ENCODE results near the gene CFAP58.
"Not testable (repeated sequence)": the region's sequence is repeated elsewhere in the genome, so short reads cannot be mapped to it uniquely, and the experiment has no call there.

The CFAP58 gene

GRCh38 chr10:104450954-104451353 lies 97.3 kb downstream of the CFAP58 start:
- TF ChIP-seq CTCF (IDR thresholded peaks at IDR 0.05; ENCODE audit: low read depth, low read length), result no peak
- no peaks in the 10 kb centered on the region for H3K27me3 ChIP-seq (ENCODE audit: insufficient read depth, low read depth, severe bottlenecking)

GRCh38 chr10:104452977-104453376 lies 99.3 kb downstream of the CFAP58 start:
- no peak overlapping the region for H3K4me3 ChIP-seq (ENCODE audit: low read depth, low read length)
- H3K36me3 ChIP-seq, result no peaks in the 10 kb centered on the region
- H3K27ac ChIP-seq, result 0 out of 2 replicates have a peak overlapping the region, but pooled peaks have one; percentile 25
- H3K27me3 ChIP-seq (ENCODE audit: insufficient read depth, low read depth, severe bottlenecking), result no peaks in the 10 kb centered on the region
- no peak for TF ChIP-seq CTCF (IDR thresholded peaks at IDR 0.05; ENCODE audit: low read depth, low read length)
- H3K9me3 ChIP-seq (ENCODE audit: severe bottlenecking), result no peaks in the 10 kb centered on the region
- peak; percentile 59 for DNase-seq

More at GRCh38 chr10:104450954-104451353, 97.3 kb downstream of the CFAP58 start:
- no peaks in the 10 kb centered on the region for H3K36me3 ChIP-seq
- DNase-seq, result no peak
- no peak overlapping the region for H3K4me3 ChIP-seq (ENCODE audit: low read depth, low read length)
- no peaks in the 10 kb centered on the region for H3K9me3 ChIP-seq (ENCODE audit: severe bottlenecking)
- H3K27ac ChIP-seq, result no peak overlapping the region

- H3K36me3 ChIP-seq, result no peaks in the 10 kb centered on the region
- peak; percentile 11 for DNase-seq
- H3K9me3 ChIP-seq (ENCODE audit: severe bottlenecking), result peaks cover 4% of the 10 kb centered on the region
- no peak overlapping the region for H3K27ac ChIP-seq
- no peak overlapping the region for H3K4me3 ChIP-seq (ENCODE audit: low read depth, low read length)
- H3K27me3 ChIP-seq (ENCODE audit: insufficient read depth, low read depth, severe bottlenecking), result no peaks in the 10 kb centered on the region
- TF ChIP-seq CTCF (IDR thresholded peaks at IDR 0.05; ENCODE audit: low read depth, low read length), result no peak
These were observed 103.3 kb downstream of the CFAP58 start for GRCh38 chr10:104456802-104457542.

- DNase-seq, result no peak
- no peaks in the 10 kb centered on the region for H3K36me3 ChIP-seq
- H3K27ac ChIP-seq, result no peak overlapping the region
- peaks cover 4% of the 10 kb centered on the region for H3K9me3 ChIP-seq (ENCODE audit: severe bottlenecking)
- TF ChIP-seq CTCF (IDR thresholded peaks at IDR 0.05; ENCODE audit: low read depth, low read length), result no peak
- no peaks in the 10 kb centered on the region for H3K27me3 ChIP-seq (ENCODE audit: insufficient read depth, low read depth, severe bottlenecking)
- H3K4me3 ChIP-seq (ENCODE audit: low read depth, low read length), result no peak overlapping the region
These were observed 103.9 kb downstream of the CFAP58 start for GRCh38 chr10:104457543-104457828.

- H3K27ac ChIP-seq; H3K4me3 ChIP-seq (ENCODE audit: low read depth, low read length); H3K27me3 ChIP-seq (ENCODE audit: insufficient read depth, low read depth, severe bottlenecking); H3K36me3 ChIP-seq; DNase-seq: not testable (repeated sequence)
- H3K9me3 ChIP-seq (ENCODE audit: severe bottlenecking), result peaks cover 11% of the 10 kb centered on the region
These were observed 111.9 kb downstream of the CFAP58 start for GRCh38 chr10:104465575-104465974.

- not testable (repeated sequence) for H3K36me3 ChIP-seq; H3K4me3 ChIP-seq (ENCODE audit: low read depth, low read length); H3K27ac ChIP-seq; H3K27me3 ChIP-seq (ENCODE audit: insufficient read depth, low read depth, severe bottlenecking); DNase-seq
- H3K9me3 ChIP-seq (ENCODE audit: severe bottlenecking), result peaks cover 11% of the 10 kb centered on the region
These were observed 115.2 kb downstream of the CFAP58 start for GRCh38 chr10:104468818-104469217.

- no peaks in the 10 kb centered on the region for H3K36me3 ChIP-seq
- H3K27ac ChIP-seq, result no peak overlapping the region
- no peak overlapping the region for H3K4me3 ChIP-seq (ENCODE audit: low read depth, low read length)
- DNase-seq, result no peak
- no peak for TF ChIP-seq CTCF (IDR thresholded peaks at IDR 0.05; ENCODE audit: low read depth, low read length)
- H3K9me3 ChIP-seq (ENCODE audit: severe bottlenecking), result no peaks in the 10 kb centered on the region
- no peaks in the 10 kb centered on the region for H3K27me3 ChIP-seq (ENCODE audit: insufficient read depth, low read depth, severe bottlenecking)
These were observed 118.9 kb downstream of the CFAP58 start for GRCh38 chr10:104472505-104472904.
